Astrocyte (in vitro differentiated cells and primary cell): Measurements from ENCODE around the gene MAP3K4. TPM values are rescaled to one million over a fixed set of nuclear protein-coding genes. Genes with fewer than 3 reads are reported as not detected.

ENCODE experiments used
- DNase-seq: peaks from one replicate; pipeline ENCODE4 v3.0.0-alpha.2; 2010; ENCODE audit warnings: low read depth
- FAIRE-seq: peaks from 2 replicates; lab custom pipeline; 2011; peaks lifted over from hg19 to GRCh38; lab: Jason Lieb, UNC
- H2AFZ ChIP-seq: 2 replicates; pipeline ENCODE4 v1.6.0; 2012; ENCODE audit warnings: low read depth, low read length, inconsistent platforms
- H3K27ac ChIP-seq: 2 replicates; pipeline ENCODE4 v1.5.1; 2011; ENCODE audit warnings: low read depth, low read length, inconsistent platforms
- H3K27me3 ChIP-seq: 2 replicates; pipeline ENCODE4 v1.6.0; 2011; ENCODE audit warnings: low read length, inconsistent platforms; ENCODE audit not compliant: insufficient read depth
- H3K36me3 ChIP-seq: 2 replicates; pipeline ENCODE4 v1.5.1; 2011; ENCODE audit warnings: low read length, inconsistent platforms; ENCODE audit not compliant: insufficient read depth
- H3K4me1 ChIP-seq: 2 replicates; pipeline ENCODE4 v1.5.1; 2011; ENCODE audit warnings: low read length, inconsistent platforms; ENCODE audit not compliant: insufficient read depth
- H3K4me2 ChIP-seq: 2 replicates; pipeline ENCODE4 v1.6.0; 2012; ENCODE audit warnings: low read length, inconsistent platforms
- H3K4me3 ChIP-seq: 2 replicates; pipeline ENCODE4 v1.5.1; 2011; ENCODE audit warnings: low read depth, mild to moderate bottlenecking, low read length, inconsistent platforms; ENCODE audit not compliant: insufficient read depth
- H3K79me2 ChIP-seq: 2 replicates; pipeline ENCODE4 v1.6.0; 2012; ENCODE audit warnings: mild to moderate bottlenecking, low read length, inconsistent platforms; ENCODE audit not compliant: insufficient read depth
- H3K9ac ChIP-seq: 2 replicates; pipeline ENCODE4 v1.6.0; 2012; ENCODE audit warnings: mild to moderate bottlenecking, low read length, inconsistent platforms
- H3K9me3 ChIP-seq: 2 replicates; pipeline ENCODE4 v1.5.1; 2012; ENCODE audit warnings: low read depth, mild to moderate bottlenecking, low read length, inconsistent platforms; ENCODE audit not compliant: insufficient read depth
- H4K20me1 ChIP-seq: 2 replicates; pipeline ENCODE4 v1.6.0; 2012; ENCODE audit warnings: low read length, inconsistent platforms; ENCODE audit not compliant: insufficient read depth
- H3K27ac Mint-ChIP-seq: one replicate; pipeline ENCODE4 v1.8.0; 2021; ENCODE audit warnings: mild to moderate bottlenecking, mixed read lengths; ENCODE audit not compliant: unreplicated experiment
- H3K27me3 Mint-ChIP-seq: one replicate; pipeline ENCODE4 v1.8.0; 2021; ENCODE audit warnings: low read depth, mixed read lengths; ENCODE audit not compliant: unreplicated experiment
- H3K36me3 Mint-ChIP-seq: one replicate; pipeline ENCODE4 v1.8.0; 2021; ENCODE audit warnings: low read depth, mixed read lengths; ENCODE audit not compliant: unreplicated experiment
- H3K4me1 Mint-ChIP-seq: one replicate; pipeline ENCODE4 v1.8.0; 2021; ENCODE audit warnings: low read depth, mixed read lengths; ENCODE audit not compliant: unreplicated experiment
- H3K4me3 Mint-ChIP-seq: one replicate; pipeline ENCODE4 v1.8.0; 2021; ENCODE audit warnings: mild to moderate bottlenecking, moderate library complexity, mixed read lengths; ENCODE audit not compliant: unreplicated experiment
- H3K9me3 Mint-ChIP-seq: one replicate; pipeline ENCODE4 v1.8.0; 2021; ENCODE audit warnings: mild to moderate bottlenecking, mixed read lengths; ENCODE audit not compliant: unreplicated experiment
- EZH2 ChIP-seq: IDR thresholded peaks from 2 replicates; pipeline ENCODE4 v1.6.1; 2012; ENCODE audit warnings: mild to moderate bottlenecking, low read length, inconsistent platforms; ENCODE audit not compliant: insufficient read depth
- total RNA-seq: library from RNA; stranded (reverse); gene quantifications from 2 replicates; pipeline ENCODE4 v1.2.1, GENCODE V29; 2021
- TF ChIP-seq, protein P1 (sequence below): IDR thresholded peaks from 2 replicates; pipeline ENCODE4 v1.5.1; 2011; ENCODE audit warnings: low read depth, mild to moderate bottlenecking, inconsistent platforms, low read length, moderate library complexity; ENCODE audit not compliant: insufficient read depth

The MAP3K4 gene
- total RNA-seq, 1 donor from 2014 or later = 22.1 TPM

DNA sequence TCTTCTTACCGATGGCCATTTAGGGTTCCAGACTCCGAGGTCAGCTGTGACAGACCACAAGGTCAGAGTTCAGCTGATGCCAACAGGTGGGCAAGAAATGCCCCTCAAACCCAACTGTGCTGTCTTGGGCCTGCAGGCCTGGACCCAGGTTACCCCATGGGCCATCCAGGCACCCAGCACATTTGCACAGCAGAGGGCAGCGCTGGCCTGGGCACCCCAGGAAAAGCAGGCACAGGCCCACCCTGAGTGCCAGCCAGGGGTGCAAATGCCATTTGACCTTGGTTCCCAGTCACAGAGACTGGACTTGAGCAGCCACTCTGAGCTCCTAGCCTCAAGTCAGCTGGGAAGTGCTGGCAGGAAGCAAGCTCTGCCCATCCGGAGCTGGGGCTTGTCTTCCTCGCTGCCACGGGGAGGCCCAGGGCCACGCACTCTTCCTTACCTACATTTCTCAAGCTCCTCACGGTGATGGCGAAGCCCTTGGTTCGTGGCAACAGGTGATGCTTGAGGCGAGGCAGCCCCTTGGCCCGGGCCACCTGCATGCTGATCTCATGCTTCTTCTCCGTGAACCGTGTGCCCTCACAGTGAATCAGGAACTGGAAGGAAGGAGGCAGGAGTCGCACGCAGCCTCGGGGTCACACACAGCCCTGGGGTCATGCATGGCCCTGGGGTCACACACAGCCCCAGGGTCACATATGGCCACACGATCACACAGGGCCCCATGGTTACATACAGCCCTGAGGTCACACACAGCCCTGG lies 161.5 kb downstream of the MAP3K4 start:
- Histone ChIP-seq H3K27ac (no peak overlapping the region), H3K4me3 (no peak overlapping the region), H3K36me3 (peaks cover 6% of the 10 kb centered on the region), H3K4me2 (no peak overlapping the region), H2AFZ (no peak overlapping the region), H3K9ac (no peak overlapping the region), H4K20me1 (no peaks in the 10 kb centered on the region), H3K27me3 (no peaks in the 10 kb centered on the region), H3K4me1 (no peaks in the 10 kb centered on the region), H3K79me2 (no peaks in the 10 kb centered on the region), H3K9me3 (no peaks in the 10 kb centered on the region)
- Mint-ChIP-seq H3K4me3 (no peak overlapping the region), H3K4me1 (no peaks in the 10 kb centered on the region), H3K27ac (no peak overlapping the region), H3K9me3 (peaks cover 3% of the 10 kb centered on the region), H3K36me3 (peaks cover 34% of the 10 kb centered on the region), H3K27me3 (no peaks in the 10 kb centered on the region)
- FAIRE-seq (no peak), DNase-seq (no peak)
- TF ChIP-seq, protein P1, sequence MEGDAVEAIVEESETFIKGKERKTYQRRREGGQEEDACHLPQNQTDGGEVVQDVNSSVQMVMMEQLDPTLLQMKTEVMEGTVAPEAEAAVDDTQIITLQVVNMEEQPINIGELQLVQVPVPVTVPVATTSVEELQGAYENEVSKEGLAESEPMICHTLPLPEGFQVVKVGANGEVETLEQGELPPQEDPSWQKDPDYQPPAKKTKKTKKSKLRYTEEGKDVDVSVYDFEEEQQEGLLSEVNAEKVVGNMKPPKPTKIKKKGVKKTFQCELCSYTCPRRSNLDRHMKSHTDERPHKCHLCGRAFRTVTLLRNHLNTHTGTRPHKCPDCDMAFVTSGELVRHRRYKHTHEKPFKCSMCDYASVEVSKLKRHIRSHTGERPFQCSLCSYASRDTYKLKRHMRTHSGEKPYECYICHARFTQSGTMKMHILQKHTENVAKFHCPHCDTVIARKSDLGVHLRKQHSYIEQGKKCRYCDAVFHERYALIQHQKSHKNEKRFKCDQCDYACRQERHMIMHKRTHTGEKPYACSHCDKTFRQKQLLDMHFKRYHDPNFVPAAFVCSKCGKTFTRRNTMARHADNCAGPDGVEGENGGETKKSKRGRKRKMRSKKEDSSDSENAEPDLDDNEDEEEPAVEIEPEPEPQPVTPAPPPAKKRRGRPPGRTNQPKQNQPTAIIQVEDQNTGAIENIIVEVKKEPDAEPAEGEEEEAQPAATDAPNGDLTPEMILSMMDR = peak; percentile 13
- no peak for TF ChIP-seq EZH2

DNA sequence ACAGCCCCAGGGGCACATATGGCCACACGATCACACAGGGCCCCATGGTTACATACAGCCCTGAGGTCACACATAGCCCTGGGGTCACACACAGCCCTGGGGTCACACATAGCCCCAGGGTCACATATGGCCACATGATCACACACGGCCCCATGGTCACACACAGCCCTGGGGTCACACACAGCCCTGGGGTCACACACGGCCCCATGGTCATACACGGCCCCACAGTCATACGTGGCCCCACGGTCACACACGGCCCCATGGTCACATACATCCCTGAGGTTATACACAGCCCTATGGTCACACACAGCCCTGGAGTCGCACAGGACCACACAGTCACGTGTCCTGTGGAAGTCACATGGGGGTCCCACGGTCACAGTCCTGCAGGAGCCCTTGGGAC lies 162.2 kb downstream of the MAP3K4 start:
- Histone ChIP-seq H3K79me2 (no peaks in the 10 kb centered on the region), H3K9ac (no peak overlapping the region), H2AFZ (no peak overlapping the region), H3K9me3 (no peaks in the 10 kb centered on the region), H3K4me2 (no peak overlapping the region), H3K4me1 (no peaks in the 10 kb centered on the region), H3K27me3 (no peaks in the 10 kb centered on the region), H3K27ac (no peak overlapping the region), H4K20me1 (no peaks in the 10 kb centered on the region), H3K4me3 (no peak overlapping the region), H3K36me3 (no peaks in the 10 kb centered on the region)
- no peak overlapping the region for H3K4me3 Mint-ChIP-seq
- TF ChIP-seq, protein P1 = no peak
- no peak for TF ChIP-seq EZH2
- H3K27ac Mint-ChIP-seq = no peak overlapping the region
- no peaks in the 10 kb centered on the region for H3K27me3 Mint-ChIP-seq
- H3K9me3 Mint-ChIP-seq = peaks cover 3% of the 10 kb centered on the region
- no peak for FAIRE-seq
- H3K4me1 Mint-ChIP-seq = no peaks in the 10 kb centered on the region
- peaks cover 34% of the 10 kb centered on the region for H3K36me3 Mint-ChIP-seq
- no peak for DNase-seq

DNA sequence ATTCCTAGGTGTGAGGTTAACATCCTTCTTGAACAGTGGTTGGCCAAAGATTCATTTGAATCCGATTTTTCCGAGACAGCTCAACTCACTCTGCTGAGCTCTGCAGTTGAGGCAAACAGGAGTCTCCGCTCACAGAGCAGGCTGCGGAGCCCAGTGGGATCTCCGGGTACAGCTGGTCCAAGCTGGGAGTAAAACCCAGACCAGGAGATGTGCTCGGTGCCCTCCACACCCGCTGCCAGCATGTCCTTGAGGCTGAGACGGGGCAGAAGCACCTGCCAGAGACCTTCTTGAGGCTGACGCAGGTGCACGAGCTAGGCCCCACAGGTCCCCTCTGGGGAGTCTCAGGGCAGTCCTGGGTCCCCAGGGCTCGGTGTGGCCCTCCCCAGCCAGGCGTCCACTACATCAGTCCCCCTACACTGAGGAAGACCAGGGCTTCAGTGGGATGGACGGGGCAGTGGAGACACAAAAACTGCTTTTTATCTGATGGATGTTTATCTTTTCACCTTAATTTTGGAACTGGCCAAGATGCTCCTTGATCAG lies 163.3 kb downstream of the MAP3K4 start:
- TF ChIP-seq, protein P1 = no peak
- TF ChIP-seq EZH2 = no peak
- no peak overlapping the region for H3K9ac ChIP-seq
- no peaks in the 10 kb centered on the region for H3K4me1 Mint-ChIP-seq
- H3K27me3 ChIP-seq = no peaks in the 10 kb centered on the region
- DNase-seq (no peak), FAIRE-seq (no peak)
- H4K20me1 ChIP-seq = no peaks in the 10 kb centered on the region
- no peak overlapping the region for H3K4me3 ChIP-seq
- no peak overlapping the region for H3K4me2 ChIP-seq
- H3K36me3 ChIP-seq = peaks cover 3% of the 10 kb centered on the region
- no peak overlapping the region for H3K27ac Mint-ChIP-seq
- H3K36me3 Mint-ChIP-seq = peaks cover 33% of the 10 kb centered on the region
- H3K9me3 Mint-ChIP-seq = peaks cover 3% of the 10 kb centered on the region
- H3K79me2 ChIP-seq = no peaks in the 10 kb centered on the region
- H3K4me3 Mint-ChIP-seq = no peak overlapping the region
- no peak overlapping the region for H3K27ac ChIP-seq
- no peak overlapping the region for H2AFZ ChIP-seq
- no peaks in the 10 kb centered on the region for H3K27me3 Mint-ChIP-seq
- H3K9me3 ChIP-seq = no peaks in the 10 kb centered on the region
- H3K4me1 ChIP-seq = no peaks in the 10 kb centered on the region
